Mesothelial cell of epicardium (in vitro differentiated cells): ENCODE data around the gene PPP1R37. TPM values are rescaled to one million over a fixed set of nuclear protein-coding genes. Genes with fewer than 3 reads are reported as not detected.

Experiments
- DNase-seq, 2 experiments: peaks; one replicate each; pipeline ENCODE4 v3.0.0; 2021; ENCODE audit warnings: low spot score in 2 of 2; ENCODE audit not compliant: unreplicated experiment in 2 of 2
- H3K27ac Mint-ChIP-seq: 2 replicates; pipeline ENCODE4 v1.8.0; 2021; ENCODE audit warnings: mixed read lengths
- H3K27me3 Mint-ChIP-seq: 2 replicates; pipeline ENCODE4 v1.8.0; 2021; ENCODE audit warnings: low read depth, mixed read lengths
- H3K36me3 Mint-ChIP-seq: 2 replicates; pipeline ENCODE4 v1.8.0; 2021; ENCODE audit warnings: mixed read lengths
- H3K4me1 Mint-ChIP-seq: 2 replicates; pipeline ENCODE4 v1.8.0; 2021; ENCODE audit warnings: mixed read lengths
- H3K4me3 Mint-ChIP-seq: 2 replicates; pipeline ENCODE4 v1.8.0; 2021; ENCODE audit warnings: mild to moderate bottlenecking, moderate library complexity, mixed read lengths
- H3K9me3 Mint-ChIP-seq: 2 replicates; pipeline ENCODE4 v1.8.0; 2021; ENCODE audit warnings: mixed read lengths
- total RNA-seq: library from RNA; stranded (reverse); gene quantifications from 3 replicates; pipeline ENCODE4 v1.2.1, GENCODE V29; 2021
- TF ChIP-seq, protein P1 (sequence below): fragments of 200-600 bp; sonication (generic); IDR thresholded peaks from one replicate; pipeline ENCODE4 v1.5.0; 2021; ENCODE audit warnings: antibody characterized with exemption; ENCODE audit not compliant: unreplicated experiment

The PPP1R37 gene
- total RNA-seq, 1 donor from 2014 or later, result 40.7 TPM

DNA sequence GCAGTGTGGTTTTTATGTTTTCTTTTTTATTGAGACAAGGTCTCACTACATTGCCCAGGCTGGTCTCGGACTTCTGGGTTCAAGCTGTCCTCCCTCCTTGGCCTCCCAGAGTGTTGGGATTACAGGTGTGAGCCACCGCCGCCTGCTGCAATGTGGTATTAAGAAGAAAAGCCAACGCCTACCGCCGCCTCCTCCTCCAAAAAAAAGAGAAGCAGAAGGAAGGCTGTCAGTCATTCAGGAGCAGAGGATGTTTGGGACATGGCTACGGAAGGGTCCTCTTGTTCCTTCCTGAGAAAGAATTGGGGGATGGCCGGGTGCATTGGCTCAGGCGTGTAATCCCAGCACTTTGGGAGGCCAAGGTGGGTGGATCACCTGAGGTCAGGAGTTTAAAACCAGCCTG, 1.2 kb downstream of the PPP1R37 start:
- H3K4me3 Mint-ChIP-seq, result peak overlapping the region; percentile 81
- H3K9me3 Mint-ChIP-seq, result no peaks in the 10 kb centered on the region
- TF ChIP-seq, protein P1, sequence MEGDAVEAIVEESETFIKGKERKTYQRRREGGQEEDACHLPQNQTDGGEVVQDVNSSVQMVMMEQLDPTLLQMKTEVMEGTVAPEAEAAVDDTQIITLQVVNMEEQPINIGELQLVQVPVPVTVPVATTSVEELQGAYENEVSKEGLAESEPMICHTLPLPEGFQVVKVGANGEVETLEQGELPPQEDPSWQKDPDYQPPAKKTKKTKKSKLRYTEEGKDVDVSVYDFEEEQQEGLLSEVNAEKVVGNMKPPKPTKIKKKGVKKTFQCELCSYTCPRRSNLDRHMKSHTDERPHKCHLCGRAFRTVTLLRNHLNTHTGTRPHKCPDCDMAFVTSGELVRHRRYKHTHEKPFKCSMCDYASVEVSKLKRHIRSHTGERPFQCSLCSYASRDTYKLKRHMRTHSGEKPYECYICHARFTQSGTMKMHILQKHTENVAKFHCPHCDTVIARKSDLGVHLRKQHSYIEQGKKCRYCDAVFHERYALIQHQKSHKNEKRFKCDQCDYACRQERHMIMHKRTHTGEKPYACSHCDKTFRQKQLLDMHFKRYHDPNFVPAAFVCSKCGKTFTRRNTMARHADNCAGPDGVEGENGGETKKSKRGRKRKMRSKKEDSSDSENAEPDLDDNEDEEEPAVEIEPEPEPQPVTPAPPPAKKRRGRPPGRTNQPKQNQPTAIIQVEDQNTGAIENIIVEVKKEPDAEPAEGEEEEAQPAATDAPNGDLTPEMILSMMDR, result no peak
- peaks cover 56% of the 10 kb centered on the region for H3K4me1 Mint-ChIP-seq
- peaks cover 5% of the 10 kb centered on the region for H3K36me3 Mint-ChIP-seq
- no peak for DNase-seq
- H3K27me3 Mint-ChIP-seq, result no peaks in the 10 kb centered on the region
- peak overlapping the region; percentile 80 for H3K27ac Mint-ChIP-seq

DNA sequence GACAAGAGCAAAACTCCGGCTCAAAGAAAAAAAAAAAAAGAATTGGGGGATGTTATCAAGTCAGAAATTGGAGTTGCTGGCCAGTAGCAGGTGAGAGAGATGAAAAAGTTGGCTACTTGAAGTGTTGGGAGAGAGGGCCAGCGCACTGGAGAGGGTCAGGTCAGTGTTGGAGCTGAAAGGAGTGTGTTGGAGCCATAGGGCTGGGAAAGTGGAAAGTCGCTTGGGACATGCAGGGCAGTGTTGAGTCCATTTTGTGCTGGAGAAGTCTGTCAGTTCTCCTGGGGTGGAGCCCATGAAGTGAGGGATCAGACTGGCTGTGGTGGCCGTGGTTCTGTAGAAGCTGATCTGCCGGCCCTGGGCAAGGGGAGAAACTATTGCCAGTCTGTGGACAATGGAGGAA, 1.7 kb downstream of the PPP1R37 start:
- peak overlapping the region; percentile 64 for H3K27ac Mint-ChIP-seq
- H3K27me3 Mint-ChIP-seq, result no peaks in the 10 kb centered on the region
- H3K36me3 Mint-ChIP-seq, result peaks cover 5% of the 10 kb centered on the region
- no peak for DNase-seq
- TF ChIP-seq, protein P1, result no peak
- H3K4me1 Mint-ChIP-seq, result peaks cover 61% of the 10 kb centered on the region
- no peaks in the 10 kb centered on the region for H3K9me3 Mint-ChIP-seq
- peak overlapping the region; percentile 81 for H3K4me3 Mint-ChIP-seq

DNA sequence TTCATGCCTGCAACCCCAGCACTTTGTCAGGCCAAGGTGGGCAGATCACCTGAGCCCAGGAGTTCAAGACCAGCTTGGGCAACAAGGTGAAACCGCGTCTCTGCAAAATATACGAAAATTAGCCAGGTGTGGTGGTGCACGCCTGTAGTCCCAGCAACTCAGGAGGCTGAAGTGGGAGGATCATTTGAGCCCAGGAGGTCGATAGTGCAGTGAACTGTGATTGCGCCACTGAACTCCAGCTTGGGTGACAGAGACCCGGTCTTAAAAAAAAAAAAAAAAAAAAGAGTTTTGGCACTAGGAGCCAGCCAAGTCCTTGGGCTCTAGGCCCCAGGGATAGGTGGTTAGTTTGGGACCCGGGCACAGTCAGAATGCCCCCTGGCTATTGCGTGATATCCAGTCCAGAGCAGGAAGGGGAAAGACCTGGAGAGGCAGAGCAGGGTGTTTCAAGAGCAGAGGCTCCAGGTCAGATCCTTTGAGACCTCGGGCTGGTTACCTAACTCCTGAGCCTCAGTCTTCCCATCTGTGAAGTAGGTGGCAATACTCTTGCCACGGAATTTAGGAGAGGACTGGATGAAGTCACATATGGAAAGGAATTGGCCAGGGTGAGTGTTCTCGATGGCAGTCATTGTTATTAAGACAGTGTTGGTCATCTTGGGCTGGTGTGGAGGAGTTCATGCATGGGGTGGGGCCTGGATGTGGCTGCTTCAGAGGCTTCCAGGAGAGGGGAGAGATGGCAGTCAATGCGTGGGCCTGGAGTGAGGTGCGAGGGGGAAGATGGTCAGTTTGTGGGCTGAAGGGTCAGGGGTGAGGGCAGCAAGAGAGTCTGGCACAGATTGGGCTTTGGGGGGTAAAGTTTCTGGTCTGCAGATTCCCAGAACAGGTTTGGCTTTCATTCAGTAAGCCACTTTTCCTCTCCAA, 2.8 kb downstream of the PPP1R37 start:
- no peak overlapping the region for H3K4me3 Mint-ChIP-seq

DNA sequence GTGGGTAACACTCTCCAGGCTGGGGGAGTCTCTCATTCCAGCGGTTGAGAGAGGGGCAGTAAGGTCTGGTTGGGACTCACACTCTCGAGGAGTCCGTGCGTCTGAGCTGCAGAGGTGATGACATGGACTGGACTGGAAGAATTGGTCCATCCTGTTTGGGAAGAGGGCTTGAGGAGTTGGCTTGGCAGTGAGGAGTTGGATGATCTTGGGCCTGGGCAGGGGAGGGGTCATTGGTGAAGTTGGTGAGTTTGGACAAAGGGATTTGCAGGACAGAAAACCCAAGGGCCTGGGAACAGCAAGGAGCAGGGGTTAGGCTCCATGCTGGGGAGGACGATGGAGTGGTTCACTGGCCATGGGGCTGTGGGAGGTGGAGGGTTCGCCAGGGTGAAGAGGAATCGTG, 3.7 kb downstream of the PPP1R37 start:
- Mint-ChIP-seq H3K4me1 (peaks cover 60% of the 10 kb centered on the region), H3K27ac (peak overlapping the region; percentile 27), H3K27me3 (no peaks in the 10 kb centered on the region), H3K36me3 (no peaks in the 10 kb centered on the region), H3K9me3 (no peaks in the 10 kb centered on the region), H3K4me3 (no peak overlapping the region)
- TF ChIP-seq, protein P1, result no peak
- no peak for DNase-seq

More for the DNA sequence above, 2.8 kb downstream of the PPP1R37 start:
- Mint-ChIP-seq H3K27me3 (no peaks in the 10 kb centered on the region), H3K27ac (no peak overlapping the region), H3K9me3 (no peaks in the 10 kb centered on the region), H3K4me1 (peaks cover 61% of the 10 kb centered on the region), H3K36me3 (peaks cover 2% of the 10 kb centered on the region)
- DNase-seq, result no peak
- TF ChIP-seq, protein P1, result no peak

DNA sequence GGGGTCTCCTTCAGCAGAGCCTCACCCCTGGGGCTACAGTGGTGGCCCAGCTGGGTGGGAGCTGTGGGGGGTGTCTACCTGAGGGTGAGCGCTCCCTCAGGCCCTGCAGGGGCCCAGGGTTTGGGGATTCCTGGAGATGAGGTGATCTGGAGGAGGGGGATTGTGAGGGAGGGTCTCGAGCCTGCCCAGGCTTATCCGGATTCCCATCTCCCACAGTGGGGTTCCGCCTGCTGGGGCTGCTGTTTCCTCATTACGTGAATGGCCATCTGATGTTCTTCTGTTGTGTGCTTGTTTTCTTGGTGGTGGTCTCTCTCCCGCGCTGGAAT, 4.4 kb downstream of the PPP1R37 start:
- no peaks in the 10 kb centered on the region for H3K27me3 Mint-ChIP-seq
- H3K36me3 Mint-ChIP-seq, result no peaks in the 10 kb centered on the region
- TF ChIP-seq, protein P1, result no peak
- no peaks in the 10 kb centered on the region for H3K9me3 Mint-ChIP-seq
- peak overlapping the region; percentile 60 for H3K27ac Mint-ChIP-seq
- no peak for DNase-seq
- H3K4me1 Mint-ChIP-seq, result peaks cover 59% of the 10 kb centered on the region
- no peak overlapping the region for H3K4me3 Mint-ChIP-seq
